ENCODE data around the gene HES1. TPM values are rescaled to one million over a fixed set of nuclear protein-coding genes. Genes with fewer than 3 reads are reported as not detected.

The HES1 gene
- total and polyA plus RNA-seq, 9 of the 15 experiments (the other 6 are each of a cell fraction or from before 2014, with no cell fraction given) = 3.4 to 37.0 (median 19.3) TPM

- Histone ChIP-seq H3K9me3 (replicated peaks; ENCODE audit: control insufficient read depth, insufficient read depth, low read depth, low read length) (no peaks in the 10 kb centered on the region), H3K4me3 (no peak overlapping the region), H3K9ac (ENCODE audit: insufficient read depth in 1 of 2, low read depth in 2 of 2, low read length in 2 of 2) (no peak overlapping the region), H3K27me3 (ENCODE audit: control insufficient read depth in 2 of 2, insufficient read depth in 2 of 2, low read length in 2 of 2) (no peaks in the 10 kb centered on the region), H2AFZ (ENCODE audit: low read depth, low read length) (no peak overlapping the region), H4K20me1 (replicated peaks; ENCODE audit: control insufficient read depth, insufficient read depth, low read length) (no peaks in the 10 kb centered on the region), H3K4me2 (ENCODE audit: insufficient read depth, low read length) (no peak overlapping the region), H3K36me3 (ENCODE audit: control insufficient read depth, insufficient read depth, low read length) (no peaks in the 10 kb centered on the region), H3K79me2 (ENCODE audit: control insufficient read depth, insufficient read depth, low read length) (no peaks in the 10 kb centered on the region), H3K9me1 (ENCODE audit: control insufficient read depth, insufficient read depth, low read length) (no peaks in the 10 kb centered on the region), H3K4me1 (replicated peaks in 1 of 2; ENCODE audit: control insufficient read depth in 2 of 2, insufficient read depth in 2 of 2, low read length in 2 of 2) (peaks cover 12 to 15% of the 10 kb centered on the region in 2 experiments), H3K27ac (ENCODE audit: extremely low read depth, low read depth, low read length) (no peak overlapping the region)
- POLR2A ChIA-PET = interaction anchor here (0.6 to 1.4 kb wide), 2 partner anchors 11 to 373 kb away, joined by 3 read pairs; no protein-coding TSS in a partner anchor
- intact Hi-C loops (cut with micrococcal nuclease) (no loop called here), in situ Hi-C loops (cut with MboI) (no loop called here)
- no peak for DNase-seq (ENCODE audit: extremely low read depth in 1 of 4, low spot score in 3 of 4)
- ATAC-seq = no peak
- TF ChIP-seq CREBBP (IDR thresholded peaks at IDR 0.05; ENCODE audit: low read depth, low read length) = no peak
- FAIRE-seq = no peak
- 55% methylated on average over 7 of the region's 7 CpGs for WGBS (ENCODE audit: insufficient coverage, low coverage, missing lambda C conversion rate)
- no TSS peak for BruUV-seq (replicated peaks)
- CTCF ChIA-PET (ENCODE audit: low intra/inter-chr PET ratio) = no interaction called here
These were observed 11.7 kb downstream of the HES1 start for GRCh38 chr3:194147679-194148078.

- 59% methylated on average over 6 of the region's 7 CpGs for WGBS (ENCODE audit: insufficient coverage, low coverage, missing lambda C conversion rate)
- in situ Hi-C loops (cut with MboI) (no loop called here), intact Hi-C loops (cut with micrococcal nuclease) (no loop called here)
- Histone ChIP-seq H3K36me3 (ENCODE audit: control insufficient read depth, insufficient read depth, low read length) (no peaks in the 10 kb centered on the region), H3K4me2 (ENCODE audit: insufficient read depth, low read length) (no peak overlapping the region), H3K9me1 (ENCODE audit: control insufficient read depth, insufficient read depth, low read length) (no peaks in the 10 kb centered on the region), H4K20me1 (replicated peaks; ENCODE audit: control insufficient read depth, insufficient read depth, low read length) (no peaks in the 10 kb centered on the region), H3K27me3 (ENCODE audit: control insufficient read depth in 2 of 2, insufficient read depth in 2 of 2, low read length in 2 of 2) (no peaks in the 10 kb centered on the region), H3K9ac (ENCODE audit: insufficient read depth in 1 of 2, low read depth in 2 of 2, low read length in 2 of 2) (peak overlapping the region in 1 of 2 experiments; percentile 19; a peak in 1 of 4 replicates), H3K27ac (ENCODE audit: extremely low read depth, low read depth, low read length) (no peak overlapping the region), H3K79me2 (ENCODE audit: control insufficient read depth, insufficient read depth, low read length) (no peaks in the 10 kb centered on the region), H3K9me3 (replicated peaks; ENCODE audit: control insufficient read depth, insufficient read depth, low read depth, low read length) (no peaks in the 10 kb centered on the region), H2AFZ (ENCODE audit: low read depth, low read length) (no peak overlapping the region), H3K4me3 (no peak overlapping the region), H3K4me1 (replicated peaks in 1 of 2; ENCODE audit: control insufficient read depth in 2 of 2, insufficient read depth in 2 of 2, low read length in 2 of 2) (peaks cover 9 to 13% of the 10 kb centered on the region in 2 experiments)
- no peak for ATAC-seq
- no peak for DNase-seq (ENCODE audit: extremely low read depth in 1 of 4, low spot score in 3 of 4)
- no peak for TF ChIP-seq ZNF324 (CRISPR knock-in tag; IDR thresholded peaks at IDR 0.05)
- no peak for TF ChIP-seq RBM17 (IDR thresholded peaks at IDR 0.05; ENCODE audit: borderline replicate concordance, low read depth, low read length)
- TF ChIP-seq ADNP (tag; IDR thresholded peaks at IDR 0.05) = no peak
- ChIA-PET CTCF (ENCODE audit: low intra/inter-chr PET ratio) (no interaction called here), POLR2A (interaction anchor here (0.6 to 1.4 kb wide), 3 partner anchors 10 to 373 kb away, joined by 3 read pairs; no protein-coding TSS in a partner anchor)
- FAIRE-seq = no peak
- no TSS peak for BruUV-seq (replicated peaks)
These were observed 12.4 kb downstream of the HES1 start for GRCh38 chr3:194148383-194148782.
